Endodermal cell (in vitro differentiated cells): ENCODE measurements around the gene SEC23B. TPM values are rescaled to one million over a fixed set of nuclear protein-coding genes. Genes with fewer than 3 reads are reported as not detected.

Experiments
- DNase-seq: peaks from one replicate; pipeline ENCODE4 v3.0.0-alpha.2; 2017
- H3K27ac ChIP-seq: 2 replicates; pipeline ENCODE4 v1.5.1; 2013; ENCODE audit warnings: mild to moderate bottlenecking, low read depth, low read length, moderate library complexity
- H3K27me3 ChIP-seq: 2 replicates; pipeline ENCODE4 v1.6.1; 2013; ENCODE audit warnings: mild to moderate bottlenecking, low read length, moderate library complexity; ENCODE audit not compliant: insufficient read depth, control insufficient read depth, poor library complexity, severe bottlenecking
- H3K36me3 ChIP-seq: 2 replicates; pipeline ENCODE4 v1.7.0; 2013; ENCODE audit warnings: mild to moderate bottlenecking, low read length, moderate library complexity; ENCODE audit not compliant: control insufficient read depth, insufficient read depth
- H3K4me1 ChIP-seq: one replicate; pipeline ENCODE4 v1.7.0; 2013; ENCODE audit warnings: low read length; ENCODE audit not compliant: control insufficient read depth, insufficient read depth
- H3K4me3 ChIP-seq: 2 replicates; pipeline ENCODE4 v1.5.1; 2013; ENCODE audit warnings: mild to moderate bottlenecking, low read length, moderate library complexity
- H3K9ac ChIP-seq: 2 replicates; pipeline ENCODE4 v1.6.1; 2013; ENCODE audit warnings: mild to moderate bottlenecking, low read length, moderate library complexity; ENCODE audit not compliant: poor library complexity, severe bottlenecking; ENCODE audit errors: extremely low read depth
- H3K9me3 ChIP-seq: 2 replicates; pipeline ENCODE4 v1.6.1; 2013; ENCODE audit warnings: mild to moderate bottlenecking, low read length, moderate library complexity; ENCODE audit not compliant: control insufficient read depth
- H3K27ac Mint-ChIP-seq: 2 replicates; pipeline ENCODE4 v1.8.0; 2020; ENCODE audit warnings: mixed read lengths
- H3K27me3 Mint-ChIP-seq: 2 replicates; pipeline ENCODE4 v1.8.0; 2021; ENCODE audit warnings: mild to moderate bottlenecking, mixed read lengths; ENCODE audit not compliant: insufficient read depth
- H3K36me3 Mint-ChIP-seq: 2 replicates; pipeline ENCODE4 v1.8.0; 2020; ENCODE audit warnings: low read depth, mixed read lengths
- H3K4me1 Mint-ChIP-seq: 2 replicates; pipeline ENCODE4 v1.8.0; 2020; ENCODE audit warnings: mixed read lengths
- H3K4me3 Mint-ChIP-seq: 2 replicates; pipeline ENCODE4 v1.8.0; 2020; ENCODE audit warnings: mild to moderate bottlenecking, moderate library complexity, mixed read lengths
- H3K9me3 Mint-ChIP-seq: 2 replicates; pipeline ENCODE4 v1.8.0; 2020; ENCODE audit warnings: mild to moderate bottlenecking, mixed read lengths
- WGBS, 2 experiments: methylation state at CpG; one replicate each; pipeline versions ENCODE4 v1.1.5 to v1.1.7; 2013; ENCODE audit warnings: missing lambda C conversion rate in 2 of 2, mixed read lengths in 1 of 2; ENCODE audit not compliant: insufficient coverage in 1 of 2, insufficient read length in 1 of 2; 5-methylcytosine and 5-hydroxymethylcytosine counted together
- total RNA-seq, 2 donors: library from RNA; stranded (reverse); fragmentation: NEBNext Ultra II Directional in 1 of 2; extraction: Animal tissue kit (Norgen Biotek cat#: 25700) in 1 of 2; gene quantifications; 2 replicates in 1 of 2; 3 replicates in 1 of 2; pipeline ENCODE4 v1.2.1, GENCODE V29; 2021
- TF ChIP-seq, protein P1 (sequence below): fragments of 200-600 bp; sonication (generic); conservative IDR thresholded peaks from 2 replicates; pipeline ENCODE4 v1.5.0; 2021; ENCODE audit warnings: antibody characterized with exemption, mild to moderate bottlenecking

Gene SEC23B
- total RNA-seq, 2 donors from 2014 or later: 65.0 to 73.5 TPM

DNA sequence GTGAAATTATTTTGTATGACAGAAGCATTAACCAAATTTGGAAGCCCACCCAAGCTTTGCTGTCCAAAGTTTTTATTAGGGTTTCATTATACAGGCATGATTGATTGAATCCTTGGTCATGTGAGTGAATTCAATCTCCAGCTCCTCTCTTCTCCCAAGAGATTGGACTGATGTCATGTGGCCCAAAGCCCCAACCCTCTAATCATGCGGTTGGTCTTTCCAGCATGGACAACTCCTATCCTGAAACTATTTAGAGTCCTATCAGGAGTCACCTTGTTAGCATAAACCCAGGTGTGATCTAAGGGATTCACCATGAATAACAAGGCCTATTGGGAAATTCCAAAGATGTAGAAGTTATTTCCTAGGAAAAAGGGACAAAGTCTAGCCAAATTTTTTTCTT is 29.9 kb upstream of the SEC23B start:
- 94% methylated on average over 1 of the region's 1 CpG; no CpG with 5 or more reads in 1 of the 2 experiments for WGBS, 2 experiments

GRCh38 chr20:18481596-18481995 is 26.1 kb upstream of the SEC23B start:
- Mint-ChIP-seq H3K27ac (no peak overlapping the region), H3K36me3 (peaks cover 43% of the 10 kb centered on the region), H3K4me3 (no peak overlapping the region), H3K27me3 (no peaks in the 10 kb centered on the region), H3K9me3 (no peaks in the 10 kb centered on the region), H3K4me1 (no peaks in the 10 kb centered on the region)
- peaks cover 77% of the 10 kb centered on the region for H3K36me3 ChIP-seq
- H3K9me3 ChIP-seq: no peaks in the 10 kb centered on the region
- TF ChIP-seq, protein P1, sequence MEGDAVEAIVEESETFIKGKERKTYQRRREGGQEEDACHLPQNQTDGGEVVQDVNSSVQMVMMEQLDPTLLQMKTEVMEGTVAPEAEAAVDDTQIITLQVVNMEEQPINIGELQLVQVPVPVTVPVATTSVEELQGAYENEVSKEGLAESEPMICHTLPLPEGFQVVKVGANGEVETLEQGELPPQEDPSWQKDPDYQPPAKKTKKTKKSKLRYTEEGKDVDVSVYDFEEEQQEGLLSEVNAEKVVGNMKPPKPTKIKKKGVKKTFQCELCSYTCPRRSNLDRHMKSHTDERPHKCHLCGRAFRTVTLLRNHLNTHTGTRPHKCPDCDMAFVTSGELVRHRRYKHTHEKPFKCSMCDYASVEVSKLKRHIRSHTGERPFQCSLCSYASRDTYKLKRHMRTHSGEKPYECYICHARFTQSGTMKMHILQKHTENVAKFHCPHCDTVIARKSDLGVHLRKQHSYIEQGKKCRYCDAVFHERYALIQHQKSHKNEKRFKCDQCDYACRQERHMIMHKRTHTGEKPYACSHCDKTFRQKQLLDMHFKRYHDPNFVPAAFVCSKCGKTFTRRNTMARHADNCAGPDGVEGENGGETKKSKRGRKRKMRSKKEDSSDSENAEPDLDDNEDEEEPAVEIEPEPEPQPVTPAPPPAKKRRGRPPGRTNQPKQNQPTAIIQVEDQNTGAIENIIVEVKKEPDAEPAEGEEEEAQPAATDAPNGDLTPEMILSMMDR: no peak
- no peak overlapping the region for H3K27ac ChIP-seq
- DNase-seq: no peak
- WGBS, 2 experiments: 93 to 94% methylated on average over 4 of the region's 4 CpGs
- H3K4me1 ChIP-seq: no peaks in the 10 kb centered on the region
- H3K9ac ChIP-seq: no peak overlapping the region
- no peaks in the 10 kb centered on the region for H3K27me3 ChIP-seq
- no peak overlapping the region for H3K4me3 ChIP-seq

More for the DNA sequence above, 29.9 kb upstream of the SEC23B start:
- no peaks in the 10 kb centered on the region for H3K4me1 Mint-ChIP-seq
- H3K4me3 Mint-ChIP-seq: no peak overlapping the region
- H3K27ac Mint-ChIP-seq: no peak overlapping the region
- Histone ChIP-seq H3K4me3 (no peak overlapping the region), H3K9me3 (no peaks in the 10 kb centered on the region), H3K27me3 (no peaks in the 10 kb centered on the region), H3K36me3 (peaks cover 83% of the 10 kb centered on the region), H3K27ac (no peak overlapping the region), H3K4me1 (no peaks in the 10 kb centered on the region), H3K9ac (no peak overlapping the region)
- peaks cover 56% of the 10 kb centered on the region for H3K36me3 Mint-ChIP-seq
- TF ChIP-seq, protein P1: no peak
- DNase-seq: no peak
- H3K27me3 Mint-ChIP-seq: no peaks in the 10 kb centered on the region
- H3K9me3 Mint-ChIP-seq: no peaks in the 10 kb centered on the region

- H3K36me3 Mint-ChIP-seq: peaks cover 43% of the 10 kb centered on the region
- Histone ChIP-seq H3K27ac (no peak overlapping the region), H3K4me1 (no peaks in the 10 kb centered on the region), H3K4me3 (no peak overlapping the region), H3K36me3 (peaks cover 57% of the 10 kb centered on the region), H3K27me3 (no peaks in the 10 kb centered on the region), H3K9me3 (no peaks in the 10 kb centered on the region), H3K9ac (no peak overlapping the region)
- 88 to 100% methylated on average over 3 of the region's 3 CpGs for WGBS, 2 experiments
- H3K27ac Mint-ChIP-seq: no peak overlapping the region
- H3K4me1 Mint-ChIP-seq: no peaks in the 10 kb centered on the region
- no peak overlapping the region for H3K4me3 Mint-ChIP-seq
- TF ChIP-seq, protein P1: no peak
- H3K9me3 Mint-ChIP-seq: no peaks in the 10 kb centered on the region
- no peaks in the 10 kb centered on the region for H3K27me3 Mint-ChIP-seq
- no peak for DNase-seq
These were observed 19.4 kb upstream of the SEC23B start for GRCh38 chr20:18488301-18488700.
